GM21423 (cell line): ENCODE measurements around the gene FCHO2.
"Not testable (repeated sequence)": the region's sequence is repeated elsewhere in the genome, so short reads cannot be mapped to it uniquely, and the experiment has no call there.

Experiments used
- ATAC-seq: cut with Tn5 transposase; IDR thresholded peaks from one replicate; pipeline ENCODE4 v1.9.1; 2021; ENCODE audit warnings: mild to moderate bottlenecking, moderate library complexity; ENCODE audit not compliant: unreplicated experiment

The FCHO2 gene, protein sequence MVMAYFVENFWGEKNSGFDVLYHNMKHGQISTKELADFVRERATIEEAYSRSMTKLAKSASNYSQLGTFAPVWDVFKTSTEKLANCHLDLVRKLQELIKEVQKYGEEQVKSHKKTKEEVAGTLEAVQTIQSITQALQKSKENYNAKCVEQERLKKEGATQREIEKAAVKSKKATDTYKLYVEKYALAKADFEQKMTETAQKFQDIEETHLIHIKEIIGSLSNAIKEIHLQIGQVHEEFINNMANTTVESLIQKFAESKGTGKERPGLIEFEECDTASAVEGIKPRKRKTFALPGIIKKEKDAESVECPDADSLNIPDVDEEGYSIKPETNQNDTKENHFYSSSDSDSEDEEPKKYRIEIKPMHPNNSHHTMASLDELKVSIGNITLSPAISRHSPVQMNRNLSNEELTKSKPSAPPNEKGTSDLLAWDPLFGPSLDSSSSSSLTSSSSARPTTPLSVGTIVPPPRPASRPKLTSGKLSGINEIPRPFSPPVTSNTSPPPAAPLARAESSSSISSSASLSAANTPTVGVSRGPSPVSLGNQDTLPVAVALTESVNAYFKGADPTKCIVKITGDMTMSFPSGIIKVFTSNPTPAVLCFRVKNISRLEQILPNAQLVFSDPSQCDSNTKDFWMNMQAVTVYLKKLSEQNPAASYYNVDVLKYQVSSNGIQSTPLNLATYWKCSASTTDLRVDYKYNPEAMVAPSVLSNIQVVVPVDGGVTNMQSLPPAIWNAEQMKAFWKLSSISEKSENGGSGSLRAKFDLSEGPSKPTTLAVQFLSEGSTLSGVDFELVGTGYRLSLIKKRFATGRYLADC

GRCh38 chr5:72955768-72956323 lies at the start of gene FCHO2:
FCHO2 (plus strand) TSS chr5:72956041; CDS start chr5:72956097, 56 bp downstream.
- peak; percentile 92 for ATAC-seq

GRCh38 chr5:72906806-72907205 lies 49.0 kb upstream of the FCHO2 start:
- no peak for ATAC-seq

DNA sequence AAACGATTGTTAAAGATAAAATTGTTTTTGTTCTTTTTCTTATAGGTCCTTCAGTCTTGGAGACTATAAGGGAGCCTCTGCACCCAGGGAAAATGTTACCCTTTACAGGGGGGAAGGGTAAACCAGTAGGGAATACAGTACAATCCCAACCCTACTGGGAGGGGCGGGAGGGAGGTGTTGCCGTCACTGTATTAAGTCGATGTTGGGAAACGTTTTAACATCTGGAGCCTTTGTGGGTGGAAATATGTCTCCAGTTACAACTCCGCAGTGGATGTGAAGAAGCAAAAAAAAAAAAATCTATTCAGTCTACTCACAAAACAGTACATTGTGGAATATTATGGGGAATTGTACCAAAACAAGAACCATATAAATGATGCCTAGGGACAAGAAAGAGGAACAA lies 47.2 kb upstream of the FCHO2 start:
- no peak for ATAC-seq

DNA sequence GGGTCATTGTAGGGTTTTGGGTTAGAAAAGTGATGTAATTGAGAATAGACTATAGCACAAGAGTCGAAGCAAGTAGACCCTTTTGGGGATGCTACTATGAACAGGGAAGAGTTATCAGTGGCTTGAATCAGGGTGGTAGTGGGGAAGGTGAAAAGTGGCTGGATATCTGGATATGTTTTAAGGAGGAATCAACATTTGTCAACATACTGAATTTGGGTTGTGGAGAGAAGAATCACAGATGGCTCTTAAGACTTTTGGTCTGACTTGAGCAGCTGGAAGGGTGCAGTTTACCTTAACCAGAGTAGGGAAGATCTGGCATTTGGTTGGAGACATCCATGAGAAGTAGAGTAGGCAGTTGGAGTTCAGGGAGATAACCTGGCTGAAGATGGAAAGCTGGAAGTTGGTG lies 38.5 kb upstream of the FCHO2 start:
- ATAC-seq: no peak

DNA sequence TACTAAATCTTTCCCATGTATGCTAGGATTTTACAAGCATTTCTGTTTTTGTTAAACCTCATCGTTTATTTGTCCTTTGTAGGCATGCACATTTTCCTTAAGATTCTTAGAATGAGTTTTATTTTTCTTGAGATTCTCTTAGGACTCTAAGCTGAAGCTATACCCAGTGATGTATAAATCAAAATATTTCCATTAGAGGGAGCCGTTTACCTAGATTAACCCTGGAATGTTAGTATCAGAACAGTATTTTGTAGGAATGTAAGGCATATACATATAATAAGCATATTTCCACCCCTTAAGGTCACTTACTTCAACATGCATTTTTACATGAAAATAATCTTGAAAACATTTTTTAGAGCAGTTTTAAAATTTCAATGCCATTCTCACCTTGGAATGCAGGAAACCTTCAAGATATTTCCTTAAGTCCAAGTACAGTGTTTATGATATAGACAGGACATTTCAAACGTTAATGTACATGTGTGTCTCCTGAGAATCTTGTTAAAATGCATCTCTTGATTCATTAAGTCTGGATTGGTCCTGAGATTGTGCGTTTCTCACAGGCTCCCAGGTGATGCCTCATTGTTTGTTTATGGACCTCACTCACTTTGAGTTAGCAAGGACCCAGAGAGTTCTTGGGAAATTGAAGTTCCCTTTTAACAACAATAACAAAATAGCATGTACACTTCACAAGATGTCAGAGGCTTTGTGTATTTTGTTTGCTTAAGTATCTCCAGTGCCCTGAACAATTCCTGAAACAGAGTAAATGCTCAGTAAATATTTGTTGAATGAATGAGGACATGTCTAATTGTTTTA lies 34.9 kb upstream of the FCHO2 start:
- ATAC-seq: no peak

DNA sequence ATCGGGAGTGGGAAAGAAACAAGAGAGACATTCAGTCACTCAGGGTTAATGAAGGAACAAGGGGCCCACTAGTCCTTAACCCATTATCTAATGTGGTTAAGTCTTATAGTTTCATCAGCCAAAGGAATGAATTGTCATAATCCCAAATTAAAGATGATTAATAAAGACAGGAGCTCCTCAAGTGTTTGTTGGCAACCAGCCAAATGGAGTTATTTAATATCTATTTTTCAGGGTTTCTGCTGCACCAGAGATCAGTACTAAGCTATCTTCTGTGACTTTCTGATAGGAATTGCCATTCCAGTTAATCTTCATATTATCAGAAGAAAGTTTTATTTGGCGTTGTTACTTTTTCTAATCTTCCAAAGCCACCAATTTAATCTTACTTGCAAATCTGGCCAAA lies 34.0 kb upstream of the FCHO2 start:
- no peak for ATAC-seq

DNA sequence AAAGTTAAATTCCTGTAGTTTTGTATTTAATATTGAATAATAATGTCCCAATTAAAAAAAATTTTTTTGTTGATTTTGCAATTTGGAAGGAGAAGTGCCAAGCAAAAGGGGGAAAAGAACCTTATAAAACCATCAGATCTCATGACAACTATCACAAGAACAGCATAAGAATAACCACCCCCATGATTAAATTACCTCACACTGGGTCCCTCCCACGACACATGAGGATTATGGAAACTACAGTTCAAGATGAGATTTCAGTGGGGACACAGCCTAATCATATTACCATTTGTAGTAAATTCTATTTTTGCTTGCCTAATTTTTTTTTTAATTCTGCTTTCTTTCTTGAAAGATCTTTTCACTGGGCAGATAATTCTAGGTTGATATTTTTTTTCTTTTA lies 33.4 kb upstream of the FCHO2 start:
- ATAC-seq: no peak

DNA sequence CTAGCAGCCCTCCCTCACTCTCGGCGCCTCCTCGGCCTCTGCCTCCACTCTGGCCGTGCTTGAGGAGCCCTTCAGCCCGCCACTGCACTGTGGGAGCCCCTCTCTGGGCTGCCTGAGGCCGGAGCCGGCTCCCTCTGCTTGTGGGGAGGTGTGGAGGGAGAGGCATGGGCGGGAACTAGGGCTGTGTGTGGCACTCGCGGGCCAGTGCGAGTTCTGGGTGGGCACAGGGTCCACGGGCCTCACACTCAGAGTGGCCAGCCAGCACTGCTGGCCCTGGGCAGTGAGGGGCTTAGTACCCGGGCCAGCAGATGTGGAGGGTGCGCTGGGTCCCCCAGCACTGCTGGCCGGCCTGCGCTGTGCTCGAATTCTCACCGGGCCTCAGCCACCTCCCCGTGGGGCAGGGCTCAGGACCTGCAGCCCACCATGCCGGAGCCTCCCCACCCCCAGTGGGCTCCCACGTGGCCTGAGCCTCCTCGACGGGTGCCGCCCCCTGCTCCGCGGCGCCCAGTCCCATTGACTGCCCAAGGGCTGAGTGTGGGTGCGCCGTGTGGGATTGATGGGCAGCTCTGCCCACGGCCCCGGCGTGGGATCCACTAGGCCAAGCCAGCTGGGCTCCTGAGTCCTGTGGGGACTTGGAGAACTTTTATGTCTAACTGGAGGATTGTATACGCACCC lies 30.4 kb upstream of the FCHO2 start:
- no peak for ATAC-seq

- not testable (repeated sequence) for ATAC-seq
These were observed 23.2 kb upstream of the FCHO2 start for GRCh38 chr5:72932686-72933085.

DNA sequence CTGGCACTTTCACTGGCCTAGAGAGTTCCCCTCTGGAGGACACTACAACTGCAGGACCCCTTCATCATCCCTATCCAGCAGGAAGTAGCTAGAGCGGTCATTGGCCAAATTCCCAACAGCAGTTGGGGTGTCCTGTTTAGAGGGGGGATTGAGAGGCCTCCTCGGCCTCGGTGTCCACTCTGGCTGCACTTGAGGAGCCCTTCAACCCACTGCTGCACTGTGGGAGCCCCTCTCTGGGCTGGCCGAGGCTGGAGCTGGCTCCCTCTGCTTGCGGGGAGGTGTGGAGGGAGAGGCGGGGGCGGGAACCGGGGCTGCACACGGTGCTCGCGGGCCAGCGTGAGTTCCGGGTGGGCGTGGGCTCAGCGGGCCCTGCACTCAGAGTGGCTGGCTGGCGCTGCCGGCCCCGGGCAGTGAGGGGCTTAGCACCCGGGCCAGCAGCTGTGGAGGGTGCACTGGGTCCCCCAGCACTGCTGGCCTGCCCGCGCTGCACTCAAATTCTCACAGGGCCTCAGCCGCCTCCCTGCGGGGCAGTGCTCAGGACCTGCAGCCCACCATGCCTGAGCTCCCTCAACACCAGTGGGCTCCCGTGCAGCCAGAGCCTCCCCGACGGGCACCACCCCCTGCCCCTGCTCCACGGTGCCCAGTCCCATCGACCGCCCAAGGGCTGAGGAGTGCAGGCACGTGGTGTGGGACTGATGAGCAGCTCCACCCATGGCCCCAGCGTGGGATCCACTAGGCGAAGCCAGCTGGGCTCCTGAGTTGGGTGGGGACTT lies 20.7 kb upstream of the FCHO2 start:
- not testable (repeated sequence) for ATAC-seq

- no peak for ATAC-seq
These were observed 18.9 kb upstream of the FCHO2 start for GRCh38 chr5:72936893-72937292.

DNA sequence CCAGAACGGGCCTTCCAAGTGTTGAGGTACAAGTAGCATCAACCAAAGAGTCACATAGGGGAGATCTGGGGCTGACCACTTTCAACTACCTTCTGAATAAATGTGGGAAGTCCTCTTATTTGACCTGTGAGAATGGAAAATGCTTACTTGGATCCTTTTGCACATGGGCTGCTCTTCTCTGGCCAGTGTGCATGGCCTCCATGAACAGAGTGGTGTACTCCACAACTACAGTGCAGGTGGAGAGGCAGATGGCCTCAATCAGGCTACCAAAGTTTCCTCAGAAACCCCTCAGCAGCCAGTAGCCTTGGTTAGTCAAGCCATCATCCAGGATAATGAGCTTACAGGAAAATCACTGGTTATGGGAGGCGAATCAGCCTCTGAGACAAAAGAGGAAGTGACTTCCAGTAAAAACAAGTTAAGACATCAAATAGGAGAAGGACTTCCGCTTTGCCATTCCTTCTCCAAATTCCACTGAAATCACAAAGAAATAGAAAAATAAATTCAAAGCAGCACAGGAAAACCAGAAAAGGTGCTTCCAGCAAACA lies 18.3 kb upstream of the FCHO2 start:
- no peak for ATAC-seq

- no peak for ATAC-seq
These were observed 17.6 kb upstream of the FCHO2 start for GRCh38 chr5:72938206-72938605.

GRCh38 chr5:72940082-72940481 lies 15.8 kb upstream of the FCHO2 start:
- no peak for ATAC-seq

DNA sequence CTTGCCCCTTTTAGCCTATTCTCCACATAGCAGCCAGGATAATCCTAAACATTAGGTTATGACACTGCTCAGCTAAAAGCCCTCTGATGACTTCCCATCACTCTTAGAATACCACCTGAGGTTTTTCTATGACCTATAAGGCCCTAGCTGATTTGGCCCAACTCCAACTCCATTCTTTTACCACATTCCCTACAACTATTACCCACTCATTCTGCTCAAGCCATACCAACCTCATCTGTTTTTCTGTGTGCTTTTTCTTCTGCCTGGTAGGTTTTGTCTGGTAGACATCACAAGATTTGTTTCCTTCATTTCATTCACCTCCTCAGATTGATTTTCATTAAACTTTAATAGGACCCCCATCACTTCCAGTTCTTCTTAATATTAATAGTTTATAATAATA lies 12.5 kb upstream of the FCHO2 start:
- ATAC-seq: no peak

DNA sequence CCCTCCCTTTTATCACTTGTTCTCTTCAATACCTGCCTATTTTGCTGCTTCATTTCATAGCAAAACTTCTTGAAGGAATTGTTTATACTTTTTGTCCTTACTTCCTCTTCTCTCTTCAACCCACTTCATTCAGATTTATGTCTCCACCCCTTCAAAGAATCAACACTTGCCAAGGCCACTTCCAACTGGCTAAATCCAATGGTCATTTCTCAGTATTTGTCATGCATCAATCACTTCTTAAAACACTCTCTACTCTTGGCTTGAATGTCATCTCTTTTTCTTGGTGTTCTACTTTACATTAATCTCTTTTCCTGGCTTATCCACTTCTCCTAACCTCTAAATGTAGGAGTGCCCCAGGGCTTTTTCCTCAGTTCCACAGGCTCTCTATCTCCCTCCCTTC lies 8.3 kb upstream of the FCHO2 start:
- ATAC-seq: no peak

- ATAC-seq: no peak
These were observed 6.4 kb upstream of the FCHO2 start for GRCh38 chr5:72949481-72949880.

DNA sequence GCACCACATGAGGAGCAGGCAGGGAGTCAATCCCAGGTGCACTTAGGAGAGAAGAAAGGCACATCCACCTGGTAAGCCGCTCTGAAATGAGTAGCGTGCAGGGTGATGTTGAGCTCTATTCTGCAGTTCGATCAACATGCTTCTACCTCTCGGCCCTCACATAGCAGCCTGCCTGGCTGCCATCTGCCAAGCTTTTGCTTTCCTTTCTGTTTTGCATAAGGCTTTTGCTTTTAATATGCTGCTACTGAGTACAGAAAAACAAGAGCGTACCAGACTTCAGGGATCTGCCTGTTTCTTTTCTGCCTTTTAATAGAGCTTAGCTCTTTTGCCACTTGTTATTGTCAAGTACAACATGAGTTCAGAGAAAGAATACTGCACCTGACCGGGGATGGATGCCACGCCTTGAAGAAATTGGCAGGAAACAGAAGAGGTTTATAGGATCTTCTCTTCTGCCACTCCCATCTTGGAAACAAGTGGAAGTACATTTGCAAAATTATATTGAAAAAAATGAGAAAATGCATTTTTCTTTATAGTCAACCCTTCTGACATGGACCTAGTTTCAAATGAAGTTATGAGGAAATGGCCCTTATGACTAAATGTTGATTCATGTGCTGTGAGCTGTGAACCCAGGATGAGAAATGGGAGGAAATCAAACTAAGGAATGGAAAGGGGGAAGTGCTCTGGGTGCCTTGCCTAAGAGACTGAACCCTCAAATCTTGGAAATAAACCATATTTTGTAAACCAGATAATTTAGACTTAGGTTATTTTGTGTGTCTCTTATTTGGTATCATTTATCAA lies 4.0 kb upstream of the FCHO2 start:
- no peak for ATAC-seq

- ATAC-seq: no peak
These were observed 1.5 kb upstream of the FCHO2 start for GRCh38 chr5:72954389-72954788.
